Fibroblast of skin of abdomen (primary cell): ENCODE measurements around the gene PRPF40B.

Experiments
- DNase-seq: peaks from one replicate; pipeline ENCODE4 v3.0.0-alpha.2; 2013

Gene PRPF40B

DNA sequence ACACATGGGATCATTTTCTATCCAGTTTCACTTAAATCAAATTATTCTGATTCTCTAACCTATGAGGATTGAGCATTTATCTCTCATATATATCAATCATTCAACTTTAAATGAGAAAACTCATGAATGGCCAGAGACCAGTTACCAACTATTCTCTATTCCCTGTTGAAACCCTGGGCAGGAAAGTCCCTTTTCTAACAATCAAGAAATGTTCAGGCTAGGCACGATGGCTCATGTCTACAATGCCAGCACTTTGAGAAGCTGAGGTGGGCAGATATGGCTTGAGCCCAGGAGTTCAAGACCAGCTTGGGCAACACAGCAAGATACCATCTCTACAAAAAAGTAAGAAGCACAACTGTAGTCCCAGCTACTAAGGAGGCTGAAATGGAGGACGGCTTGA, 65.9 kb downstream of the PRPF40B start:
- no peak for DNase-seq

DNA sequence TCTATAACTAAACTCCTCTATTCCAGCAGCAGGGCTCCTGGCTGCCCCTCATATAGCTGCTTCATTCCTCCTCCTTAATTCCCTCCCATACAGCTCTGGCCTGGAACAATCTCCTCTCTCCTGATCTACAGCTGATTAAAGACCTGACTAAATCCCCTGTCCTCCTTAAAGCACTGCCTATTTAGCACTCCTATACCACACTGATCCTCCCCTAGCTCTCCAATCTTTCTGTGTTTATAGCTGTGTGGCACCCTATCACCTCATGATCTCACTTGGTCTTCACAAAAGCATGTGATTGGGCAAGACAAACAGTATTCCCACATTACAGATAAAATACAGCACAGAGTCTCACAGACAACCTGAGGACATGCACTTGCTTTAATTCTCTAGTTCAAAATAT, 66.4 kb downstream of the PRPF40B start:
- no peak for DNase-seq

DNA sequence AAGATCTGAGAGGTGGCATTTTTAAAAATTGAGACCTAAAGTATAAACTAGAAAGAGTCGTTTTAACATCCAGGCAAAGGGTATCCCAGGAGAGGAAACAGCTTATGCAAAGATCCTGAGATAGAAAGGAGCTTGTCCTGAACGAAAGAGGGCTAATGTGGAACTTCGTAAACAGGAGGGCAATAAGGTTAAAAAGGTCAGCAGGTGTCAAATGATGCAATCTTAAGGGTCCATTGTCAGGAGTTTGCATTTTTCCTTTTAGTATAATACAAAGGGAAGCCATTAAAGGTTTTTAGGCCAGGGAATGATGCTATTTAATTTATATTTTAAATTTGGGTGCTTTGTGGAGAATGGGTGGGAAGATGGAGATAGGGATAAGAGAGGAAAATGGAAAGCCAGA, 69.5 kb downstream of the PRPF40B start:
- no peak for DNase-seq

DNA sequence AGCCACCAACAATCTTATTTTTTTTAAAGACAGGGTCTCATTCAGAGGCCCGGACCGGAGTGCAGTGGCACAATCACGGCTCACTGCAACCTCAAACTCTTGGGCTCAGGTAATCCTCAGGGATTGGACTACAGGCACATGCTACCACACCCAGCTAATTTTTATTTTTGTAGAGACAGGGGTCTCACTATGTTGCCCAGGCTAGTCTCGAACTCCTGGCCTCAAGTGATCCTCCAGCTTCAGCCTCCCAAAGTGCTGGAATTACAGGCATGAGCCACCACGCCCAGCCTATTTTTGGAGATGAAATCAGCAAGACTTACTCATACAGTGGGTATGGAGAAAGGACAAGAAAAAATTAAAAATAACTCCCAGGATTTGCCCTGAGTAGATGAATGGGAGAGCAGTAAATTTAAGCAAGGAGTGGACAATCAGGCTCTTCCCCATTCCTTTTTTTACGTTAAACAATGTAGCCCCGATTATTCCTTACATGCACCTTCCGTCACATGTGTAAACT, 70.6 kb downstream of the PRPF40B start:
- no peak for DNase-seq
